Measurements from ENCODE around the gene STIMATE. TPM values are rescaled to one million over a fixed set of nuclear protein-coding genes. Genes with fewer than 3 reads are reported as not detected.

STIMATE gene
- total RNA-seq, 2 donors from 2014 or later = 20.3 to 23.7 TPM

DNA sequence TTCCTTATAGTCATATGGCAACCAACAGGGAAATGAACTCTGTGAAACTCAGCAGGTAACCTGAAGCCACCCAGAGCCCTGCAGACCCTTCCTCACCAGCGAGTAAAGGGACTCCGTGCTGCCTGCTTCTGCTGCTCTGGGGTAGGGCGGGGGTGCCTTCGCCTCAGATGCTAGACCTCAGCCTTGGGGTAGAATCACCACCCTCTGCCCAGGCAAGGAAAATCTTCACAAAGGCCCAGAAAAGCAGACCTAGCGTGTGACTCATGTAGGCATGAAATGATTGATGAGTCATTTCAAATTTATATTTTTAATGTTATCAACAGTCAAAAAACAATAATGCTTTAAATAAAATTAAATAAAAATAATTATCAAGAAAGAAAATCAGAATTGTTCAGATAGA lies 6.6 kb downstream of the STIMATE start:
- WGBS, 2 experiments (ENCODE audit: insufficient coverage in 1 of 2, insufficient read length in 1 of 2) = 93 to 96% methylated on average over 3 to 5 of the region's 5 CpGs
- DNase-seq = no peak
- TF ChIP-seq, protein P1, sequence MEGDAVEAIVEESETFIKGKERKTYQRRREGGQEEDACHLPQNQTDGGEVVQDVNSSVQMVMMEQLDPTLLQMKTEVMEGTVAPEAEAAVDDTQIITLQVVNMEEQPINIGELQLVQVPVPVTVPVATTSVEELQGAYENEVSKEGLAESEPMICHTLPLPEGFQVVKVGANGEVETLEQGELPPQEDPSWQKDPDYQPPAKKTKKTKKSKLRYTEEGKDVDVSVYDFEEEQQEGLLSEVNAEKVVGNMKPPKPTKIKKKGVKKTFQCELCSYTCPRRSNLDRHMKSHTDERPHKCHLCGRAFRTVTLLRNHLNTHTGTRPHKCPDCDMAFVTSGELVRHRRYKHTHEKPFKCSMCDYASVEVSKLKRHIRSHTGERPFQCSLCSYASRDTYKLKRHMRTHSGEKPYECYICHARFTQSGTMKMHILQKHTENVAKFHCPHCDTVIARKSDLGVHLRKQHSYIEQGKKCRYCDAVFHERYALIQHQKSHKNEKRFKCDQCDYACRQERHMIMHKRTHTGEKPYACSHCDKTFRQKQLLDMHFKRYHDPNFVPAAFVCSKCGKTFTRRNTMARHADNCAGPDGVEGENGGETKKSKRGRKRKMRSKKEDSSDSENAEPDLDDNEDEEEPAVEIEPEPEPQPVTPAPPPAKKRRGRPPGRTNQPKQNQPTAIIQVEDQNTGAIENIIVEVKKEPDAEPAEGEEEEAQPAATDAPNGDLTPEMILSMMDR (conservative IDR thresholded peaks at IDR 0.05) = no peak

DNA sequence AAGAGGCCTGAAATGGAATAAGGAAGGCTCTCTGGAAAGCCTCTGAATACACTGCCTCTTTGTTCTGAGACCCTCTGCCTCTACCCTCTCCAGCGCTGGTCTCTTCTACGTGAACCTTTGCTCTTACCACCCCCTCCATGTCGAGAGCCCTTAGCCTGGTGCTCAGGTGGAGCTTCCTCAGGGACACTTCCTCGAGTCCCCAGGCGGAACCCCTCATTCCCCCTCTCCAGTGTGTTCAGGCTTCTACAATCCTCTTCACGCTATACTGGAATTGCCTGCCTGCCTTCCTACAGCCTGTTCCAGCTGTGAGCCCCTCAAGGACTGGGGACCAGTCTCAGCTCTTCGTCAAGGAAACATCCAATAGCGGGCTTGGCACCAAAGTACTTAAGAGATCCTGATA lies 7.4 kb downstream of the STIMATE start:
- no peaks in the 10 kb centered on the region for H3K9me3 Mint-ChIP-seq
- DNase-seq = no peak
- H3K4me3 Mint-ChIP-seq = no peak overlapping the region
- peaks cover 6% of the 10 kb centered on the region for H3K36me3 ChIP-seq (ENCODE audit: control insufficient read depth, insufficient read depth, low read length)
- H3K27me3 Mint-ChIP-seq (ENCODE audit: insufficient read depth) = no peaks in the 10 kb centered on the region
- H3K4me1 ChIP-seq (ENCODE audit: control insufficient read depth, insufficient read depth, low read length) = no peaks in the 10 kb centered on the region
- H3K9me3 ChIP-seq (ENCODE audit: control insufficient read depth, low read length) = no peaks in the 10 kb centered on the region
- H3K9ac ChIP-seq (ENCODE audit: extremely low read depth, low read length, poor library complexity, severe bottlenecking) = no peak overlapping the region
- H3K27ac ChIP-seq (ENCODE audit: low read depth, low read length) = no peak overlapping the region
- peaks cover 13% of the 10 kb centered on the region for H3K36me3 Mint-ChIP-seq (ENCODE audit: low read depth)
- peaks cover 11% of the 10 kb centered on the region for H3K4me1 Mint-ChIP-seq
- TF ChIP-seq, protein P1 (conservative IDR thresholded peaks at IDR 0.05) = no peak
- no peak overlapping the region for H3K4me3 ChIP-seq (ENCODE audit: low read length)
- H3K27me3 ChIP-seq (ENCODE audit: control insufficient read depth, insufficient read depth, low read length, poor library complexity, severe bottlenecking) = no peaks in the 10 kb centered on the region
- 92 to 98% methylated on average over 7 to 8 of the region's 8 CpGs for WGBS, 2 experiments (ENCODE audit: insufficient coverage in 1 of 2, insufficient read length in 1 of 2)
- no peak overlapping the region for H3K27ac Mint-ChIP-seq

More for the DNA sequence above, 6.6 kb downstream of the STIMATE start:
- H3K9ac ChIP-seq (ENCODE audit: extremely low read depth, low read length, poor library complexity, severe bottlenecking) = no peak overlapping the region
- H3K27me3 Mint-ChIP-seq (ENCODE audit: insufficient read depth) = no peaks in the 10 kb centered on the region
- H3K36me3 ChIP-seq (ENCODE audit: control insufficient read depth, insufficient read depth, low read length) = peaks cover 12% of the 10 kb centered on the region
- H3K4me3 ChIP-seq (ENCODE audit: low read length) = no peak overlapping the region
- H3K27me3 ChIP-seq (ENCODE audit: control insufficient read depth, insufficient read depth, low read length, poor library complexity, severe bottlenecking) = no peaks in the 10 kb centered on the region
- peak overlapping the region; percentile 61 for H3K27ac Mint-ChIP-seq
- no peaks in the 10 kb centered on the region for H3K4me1 ChIP-seq (ENCODE audit: control insufficient read depth, insufficient read depth, low read length)
- no peaks in the 10 kb centered on the region for H3K9me3 Mint-ChIP-seq
- H3K36me3 Mint-ChIP-seq (ENCODE audit: low read depth) = peaks cover 4% of the 10 kb centered on the region
- peaks cover 13% of the 10 kb centered on the region for H3K4me1 Mint-ChIP-seq
- no peak overlapping the region for H3K27ac ChIP-seq (ENCODE audit: low read depth, low read length)
- no peak overlapping the region for H3K4me3 Mint-ChIP-seq
- no peaks in the 10 kb centered on the region for H3K9me3 ChIP-seq (ENCODE audit: control insufficient read depth, low read length)

DNA sequence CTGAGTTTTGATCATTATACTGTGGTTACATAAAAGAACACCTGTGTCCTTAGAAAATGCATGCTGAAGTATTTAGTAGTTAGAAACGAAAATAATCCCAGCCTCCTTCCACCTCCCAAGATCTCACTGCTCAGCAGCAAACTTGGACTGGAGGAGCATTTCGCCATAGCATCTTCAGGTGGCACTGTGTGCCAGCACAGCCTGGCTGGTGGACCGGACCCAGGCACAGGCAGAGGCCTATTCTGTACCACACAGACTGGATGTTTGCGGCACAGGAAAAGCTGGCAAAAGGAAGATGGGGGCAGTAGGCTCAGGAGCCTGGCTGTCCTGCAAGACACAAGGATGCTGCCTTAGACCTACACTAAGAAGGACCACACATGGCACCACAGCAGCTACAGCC lies 10.2 kb downstream of the STIMATE start:
- no peak for DNase-seq

More for the DNA sequence above, 10.2 kb downstream of the STIMATE start:
- Mint-ChIP-seq H3K4me3 (no peak overlapping the region), H3K27me3 (ENCODE audit: insufficient read depth) (no peaks in the 10 kb centered on the region), H3K36me3 (ENCODE audit: low read depth) (peaks cover 15% of the 10 kb centered on the region), H3K4me1 (peaks cover 11% of the 10 kb centered on the region), H3K9me3 (no peaks in the 10 kb centered on the region), H3K27ac (no peak overlapping the region)
- Histone ChIP-seq H3K27ac (ENCODE audit: low read depth, low read length) (no peak overlapping the region), H3K9ac (ENCODE audit: extremely low read depth, low read length, poor library complexity, severe bottlenecking) (no peak overlapping the region), H3K9me3 (ENCODE audit: control insufficient read depth, low read length) (no peaks in the 10 kb centered on the region), H3K4me1 (ENCODE audit: control insufficient read depth, insufficient read depth, low read length) (no peaks in the 10 kb centered on the region), H3K27me3 (ENCODE audit: control insufficient read depth, insufficient read depth, low read length, poor library complexity, severe bottlenecking) (no peaks in the 10 kb centered on the region), H3K4me3 (ENCODE audit: low read length) (no peak overlapping the region), H3K36me3 (ENCODE audit: control insufficient read depth, insufficient read depth, low read length) (no peaks in the 10 kb centered on the region)
- WGBS, 2 experiments (ENCODE audit: insufficient coverage in 1 of 2, insufficient read length in 1 of 2) = 96% methylated on average over 4 of the region's 4 CpGs; no CpG with 5 or more reads in 1 of the 2 experiments
- TF ChIP-seq, protein P1 (conservative IDR thresholded peaks at IDR 0.05) = no peak
